HepG2 (cell line): ENCODE measurements around the gene LSMEM2. TPM values are rescaled to one million over a fixed set of nuclear protein-coding genes. Genes with fewer than 3 reads are reported as not detected.

Experiments
- FOXO1 ChIP-seq: sonication (generic); formaldehyde crosslinking; IDR thresholded peaks from 2 replicates; pipeline ENCODE4 v1.4.0; 2020; ENCODE audit warnings: missing genetic modification reagents
- KLF16 ChIP-seq, 2 experiments: sonication (generic) in 1 of 2; formaldehyde crosslinking in 1 of 2; IDR thresholded peaks; 2 replicates each; pipeline versions ENCODE4 v1.6.1 to v1.8.0; 2016 to 2023; ENCODE audit warnings: missing genetic modification reagents in 2 of 2, missing compliant biosample characterization in 1 of 2
- NCOA2 ChIP-seq: sonication (generic); formaldehyde crosslinking; IDR thresholded peaks from 2 replicates; pipeline ENCODE4 v1.8.0; 2022; ENCODE audit warnings: inconsistent platforms
- SALL2 ChIP-seq: sonication (generic); formaldehyde crosslinking; IDR thresholded peaks from 2 replicates; pipeline ENCODE4 v1.8.1; 2023; ENCODE audit warnings: mild to moderate bottlenecking, missing genetic modification reagents, inconsistent platforms
- TBX2 ChIP-seq: sonication (generic); formaldehyde crosslinking; IDR thresholded peaks from 2 replicates; pipeline ENCODE4 v1.5.0; 2020; ENCODE audit warnings: missing genetic modification reagents, mild to moderate bottlenecking, borderline replicate concordance
- TBX3 ChIP-seq: fragments of 450-650 bp; IDR thresholded peaks from 2 replicates; pipeline ENCODE4 v1.6.1; 2017; ENCODE audit warnings: antibody characterized with exemption, mild to moderate bottlenecking, inconsistent platforms, borderline replicate concordance
- XBP1 ChIP-seq: sonication (generic); formaldehyde crosslinking; IDR thresholded peaks from 2 replicates; pipeline ENCODE4 v1.5.0; 2020; ENCODE audit warnings: missing genetic modification reagents
- ZMYM3 ChIP-seq: sonication (generic); formaldehyde crosslinking; IDR thresholded peaks from 2 replicates; pipeline ENCODE4 v1.5.1; 2020; ENCODE audit warnings: mild to moderate bottlenecking, missing genetic modification reagents
- ZNF326 ChIP-seq: sonication (generic); formaldehyde crosslinking; IDR thresholded peaks from 2 replicates; pipeline ENCODE4 v1.4.0; 2020; ENCODE audit warnings: missing genetic modification reagents, borderline replicate concordance
- ZNF782 ChIP-seq: sonication (generic); formaldehyde crosslinking; IDR thresholded peaks from 2 replicates; pipeline ENCODE4 v1.4.0; 2020; ENCODE audit warnings: missing genetic modification reagents, mild to moderate bottlenecking, borderline replicate concordance
- ZNF790 ChIP-seq: sonication (generic); formaldehyde crosslinking; IDR thresholded peaks from 2 replicates; pipeline ENCODE4 v1.8.0; 2022; ENCODE audit warnings: missing genetic modification reagents, mild to moderate bottlenecking, borderline replicate concordance
- ZNF839 ChIP-seq: sonication (generic); formaldehyde crosslinking; IDR thresholded peaks from 2 replicates; pipeline ENCODE4 v1.4.0; 2020; ENCODE audit warnings: missing genetic modification reagents, mild to moderate bottlenecking, borderline replicate concordance
- ZNF891 ChIP-seq: sonication (generic); formaldehyde crosslinking; IDR thresholded peaks from 2 replicates; pipeline ENCODE4 v1.5.0; 2020; ENCODE audit warnings: mild to moderate bottlenecking, missing genetic modification reagents
- polyA plus RNA-seq, 8 experiments: library from polyadenylated mRNA; depleted of rRNA in 3 of 8; stranded (reverse) in 7 of 8; unstranded in 1 of 8; fragments of >200 nt; fragmentation: Illumina TruSeq in 4 of 8; extraction: Trizol in 4 of 8; gene quantifications; 2 replicates each; pipeline versions ENCODE4 v1.2.1 to v1.2.3, GENCODE V29; 2011 to 2016; ENCODE audit warnings: low read depth in 4 of 8, missing spikeins in 1 of 8, mixed read lengths in 1 of 8; ENCODE audit not compliant: insufficient read depth in 1 of 8
- total RNA-seq, 5 experiments: library from RNA; depleted of rRNA; stranded (reverse); fragments of >200 nt; fragmentation: Illumina TruSeq; extraction: Trizol; gene quantifications; 2 replicates each; pipeline ENCODE4 v1.2.3, GENCODE V29; 2016; ENCODE audit warnings: low read depth in 1 of 5
- TF ChIP-seq, protein P1 (sequence below): sonication (generic); formaldehyde crosslinking; conservative IDR thresholded peaks from 2 replicates; pipeline ENCODE4 v1.4.0; 2020; ENCODE audit warnings: mild to moderate bottlenecking, missing genetic modification reagents, moderate library complexity
- TF ChIP-seq, protein P2 (sequence below): sonication (generic); formaldehyde crosslinking; IDR thresholded peaks from 2 replicates; pipeline ENCODE4 v1.5.1; 2020; ENCODE audit warnings: mild to moderate bottlenecking, moderate library complexity, missing genetic modification reagents
- TF ChIP-seq, protein P3 (sequence below): sonication (generic); formaldehyde crosslinking; conservative IDR thresholded peaks from 2 replicates; pipeline ENCODE4 v1.8.0; 2022; ENCODE audit warnings: mild to moderate bottlenecking, moderate library complexity, missing genetic modification reagents
- TF ChIP-seq, protein P4 (sequence below): sonication (generic); formaldehyde crosslinking; conservative IDR thresholded peaks from 2 replicates; pipeline ENCODE4 v1.8.0; 2022; ENCODE audit warnings: missing genetic modification reagents

The LSMEM2 gene
- total and polyA plus RNA-seq, 2 of the 13 experiments (the other 11 are each of a cell fraction or from before 2014, with no cell fraction given): 0.07 to 0.41 TPM

DNA sequence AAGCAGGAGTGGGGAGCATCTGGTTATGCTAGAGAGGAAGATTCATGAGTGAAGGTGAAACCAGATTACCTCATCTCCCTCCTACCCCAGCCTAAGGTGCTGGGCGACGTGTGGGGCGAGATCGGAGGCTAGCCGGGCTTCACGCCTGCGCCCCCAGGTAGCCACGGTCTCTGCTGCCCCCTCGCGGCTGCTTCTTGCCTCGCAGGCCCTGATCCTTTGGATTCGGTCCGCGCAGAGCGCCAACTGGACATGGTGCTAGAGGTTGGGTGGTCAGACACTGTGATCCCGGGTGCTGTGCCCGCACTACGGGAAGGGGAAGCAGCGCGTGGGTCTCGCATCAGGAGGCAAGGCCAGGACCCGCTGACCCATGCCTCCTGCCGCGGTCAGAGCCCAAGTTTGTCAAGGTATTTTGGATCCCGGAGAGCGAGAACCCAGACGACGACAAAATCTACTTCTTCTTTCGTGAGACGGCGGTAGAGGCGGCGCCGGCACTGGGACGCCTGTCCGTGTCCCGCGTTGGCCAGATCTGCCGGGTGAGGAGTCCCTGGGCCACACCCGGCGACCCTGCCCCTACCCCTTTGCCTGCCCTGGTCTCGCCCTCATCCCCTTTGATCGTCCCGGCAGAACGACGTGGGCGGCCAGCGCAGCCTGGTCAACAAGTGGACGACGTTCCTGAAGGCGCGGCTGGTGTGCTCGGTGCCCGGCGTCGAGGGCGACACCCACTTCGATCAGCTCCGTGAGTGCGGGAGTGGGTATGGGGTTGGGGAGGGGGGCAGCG is 5.8 kb upstream of the LSMEM2 start (continued):
- TF ChIP-seq, protein P1, sequence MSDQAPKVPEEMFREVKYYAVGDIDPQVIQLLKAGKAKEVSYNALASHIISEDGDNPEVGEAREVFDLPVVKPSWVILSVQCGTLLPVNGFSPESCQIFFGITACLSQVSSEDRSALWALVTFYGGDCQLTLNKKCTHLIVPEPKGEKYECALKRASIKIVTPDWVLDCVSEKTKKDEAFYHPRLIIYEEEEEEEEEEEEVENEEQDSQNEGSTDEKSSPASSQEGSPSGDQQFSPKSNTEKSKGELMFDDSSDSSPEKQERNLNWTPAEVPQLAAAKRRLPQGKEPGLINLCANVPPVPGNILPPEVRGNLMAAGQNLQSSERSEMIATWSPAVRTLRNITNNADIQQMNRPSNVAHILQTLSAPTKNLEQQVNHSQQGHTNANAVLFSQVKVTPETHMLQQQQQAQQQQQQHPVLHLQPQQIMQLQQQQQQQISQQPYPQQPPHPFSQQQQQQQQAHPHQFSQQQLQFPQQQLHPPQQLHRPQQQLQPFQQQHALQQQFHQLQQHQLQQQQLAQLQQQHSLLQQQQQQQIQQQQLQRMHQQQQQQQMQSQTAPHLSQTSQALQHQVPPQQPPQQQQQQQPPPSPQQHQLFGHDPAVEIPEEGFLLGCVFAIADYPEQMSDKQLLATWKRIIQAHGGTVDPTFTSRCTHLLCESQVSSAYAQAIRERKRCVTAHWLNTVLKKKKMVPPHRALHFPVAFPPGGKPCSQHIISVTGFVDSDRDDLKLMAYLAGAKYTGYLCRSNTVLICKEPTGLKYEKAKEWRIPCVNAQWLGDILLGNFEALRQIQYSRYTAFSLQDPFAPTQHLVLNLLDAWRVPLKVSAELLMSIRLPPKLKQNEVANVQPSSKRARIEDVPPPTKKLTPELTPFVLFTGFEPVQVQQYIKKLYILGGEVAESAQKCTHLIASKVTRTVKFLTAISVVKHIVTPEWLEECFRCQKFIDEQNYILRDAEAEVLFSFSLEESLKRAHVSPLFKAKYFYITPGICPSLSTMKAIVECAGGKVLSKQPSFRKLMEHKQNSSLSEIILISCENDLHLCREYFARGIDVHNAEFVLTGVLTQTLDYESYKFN (CRISPR knock-in tag): no peak
- TF ChIP-seq FOXO1 (CRISPR knock-in tag) (peak; percentile 53), TBX2 (CRISPR knock-in tag) (peak; percentile 61; the same call in 1 of the 2 replicates), ZNF891 (CRISPR knock-in tag) (peak; percentile 43; the same call in 1 of the 2 replicates), ZNF326 (CRISPR knock-in tag) (peak; percentile 68; the same call in 1 of the 2 replicates), ZMYM3 (no peak), TBX3 (peak; percentile 50; the same call in 1 of the 2 replicates), KLF16 (CRISPR knock-in tag; IDR thresholded peaks at IDR 0.05) (0 out of 4 replicates have a peak, but pooled peaks of 1 of the 2 experiments have one; percentile 40), SALL2 (CRISPR knock-in tag) (no peak; the same call in 1 of the 2 replicates), NCOA2 (CRISPR knock-in tag) (peak; percentile 40; the same call in 1 of the 2 replicates), XBP1 (CRISPR knock-in tag) (no peak), ZNF839 (CRISPR knock-in tag) (peak; percentile 78; the same call in 1 of the 2 replicates), ZNF790 (CRISPR knock-in tag) (no peak), ZNF782 (CRISPR knock-in tag) (no peak)
- TF ChIP-seq, protein P2, sequence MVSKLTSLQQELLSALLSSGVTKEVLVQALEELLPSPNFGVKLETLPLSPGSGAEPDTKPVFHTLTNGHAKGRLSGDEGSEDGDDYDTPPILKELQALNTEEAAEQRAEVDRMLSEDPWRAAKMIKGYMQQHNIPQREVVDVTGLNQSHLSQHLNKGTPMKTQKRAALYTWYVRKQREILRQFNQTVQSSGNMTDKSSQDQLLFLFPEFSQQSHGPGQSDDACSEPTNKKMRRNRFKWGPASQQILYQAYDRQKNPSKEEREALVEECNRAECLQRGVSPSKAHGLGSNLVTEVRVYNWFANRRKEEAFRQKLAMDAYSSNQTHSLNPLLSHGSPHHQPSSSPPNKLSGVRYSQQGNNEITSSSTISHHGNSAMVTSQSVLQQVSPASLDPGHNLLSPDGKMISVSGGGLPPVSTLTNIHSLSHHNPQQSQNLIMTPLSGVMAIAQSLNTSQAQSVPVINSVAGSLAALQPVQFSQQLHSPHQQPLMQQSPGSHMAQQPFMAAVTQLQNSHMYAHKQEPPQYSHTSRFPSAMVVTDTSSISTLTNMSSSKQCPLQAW (CRISPR knock-in tag): peak; percentile 72
- TF ChIP-seq, protein P3, sequence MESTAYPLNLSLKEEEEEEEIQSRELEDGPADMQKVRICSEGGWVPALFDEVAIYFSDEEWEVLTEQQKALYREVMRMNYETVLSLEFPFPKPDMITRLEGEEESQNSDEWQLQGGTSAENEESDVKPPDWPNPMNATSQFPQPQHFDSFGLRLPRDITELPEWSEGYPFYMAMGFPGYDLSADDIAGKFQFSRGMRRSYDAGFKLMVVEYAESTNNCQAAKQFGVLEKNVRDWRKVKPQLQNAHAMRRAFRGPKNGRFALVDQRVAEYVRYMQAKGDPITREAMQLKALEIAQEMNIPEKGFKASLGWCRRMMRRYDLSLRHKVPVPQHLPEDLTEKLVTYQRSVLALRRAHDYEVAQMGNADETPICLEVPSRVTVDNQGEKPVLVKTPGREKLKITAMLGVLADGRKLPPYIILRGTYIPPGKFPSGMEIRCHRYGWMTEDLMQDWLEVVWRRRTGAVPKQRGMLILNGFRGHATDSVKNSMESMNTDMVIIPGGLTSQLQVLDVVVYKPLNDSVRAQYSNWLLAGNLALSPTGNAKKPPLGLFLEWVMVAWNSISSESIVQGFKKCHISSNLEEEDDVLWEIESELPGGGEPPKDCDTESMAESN (CRISPR knock-in tag): 0 out of 2 replicates have a peak, but pooled peaks have one; percentile 49
- TF ChIP-seq, protein P4, sequence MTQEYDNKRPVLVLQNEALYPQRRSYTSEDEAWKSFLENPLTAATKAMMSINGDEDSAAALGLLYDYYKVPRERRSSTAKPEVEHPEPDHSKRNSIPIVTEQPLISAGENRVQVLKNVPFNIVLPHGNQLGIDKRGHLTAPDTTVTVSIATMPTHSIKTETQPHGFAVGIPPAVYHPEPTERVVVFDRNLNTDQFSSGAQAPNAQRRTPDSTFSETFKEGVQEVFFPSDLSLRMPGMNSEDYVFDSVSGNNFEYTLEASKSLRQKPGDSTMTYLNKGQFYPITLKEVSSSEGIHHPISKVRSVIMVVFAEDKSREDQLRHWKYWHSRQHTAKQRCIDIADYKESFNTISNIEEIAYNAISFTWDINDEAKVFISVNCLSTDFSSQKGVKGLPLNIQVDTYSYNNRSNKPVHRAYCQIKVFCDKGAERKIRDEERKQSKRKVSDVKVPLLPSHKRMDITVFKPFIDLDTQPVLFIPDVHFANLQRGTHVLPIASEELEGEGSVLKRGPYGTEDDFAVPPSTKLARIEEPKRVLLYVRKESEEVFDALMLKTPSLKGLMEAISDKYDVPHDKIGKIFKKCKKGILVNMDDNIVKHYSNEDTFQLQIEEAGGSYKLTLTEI (CRISPR knock-in tag): no peak
